GM12801 (cell line): ENCODE results near the gene TRPT1.

Experiments
- CTCF ChIP-seq: IDR thresholded peaks from one replicate; pipeline ENCODE4 v1.5.1; 2011; ENCODE audit warnings: control low read depth; ENCODE audit not compliant: insufficient read length; ENCODE audit errors: extremely low read depth

The TRPT1 gene

GRCh38 chr11:64261556-64262080 is 35.6 kb upstream of the TRPT1 start:
- no peak for TF ChIP-seq CTCF

- no peak for TF ChIP-seq CTCF
These were observed 34.2 kb upstream of the TRPT1 start for GRCh38 chr11:64260147-64260708.

GRCh38 chr11:64259533-64260067 is 33.6 kb upstream of the TRPT1 start:
- TF ChIP-seq CTCF = no peak

GRCh38 chr11:64258946-64259532 is 33.1 kb upstream of the TRPT1 start:
- TF ChIP-seq CTCF = no peak

- TF ChIP-seq CTCF = no peak
These were observed 32.4 kb upstream of the TRPT1 start for GRCh38 chr11:64258356-64258755.

- no peak for TF ChIP-seq CTCF
These were observed 30.3 kb upstream of the TRPT1 start for GRCh38 chr11:64256300-64256699.

GRCh38 chr11:64255135-64256128 is 29.4 kb upstream of the TRPT1 start:
- TF ChIP-seq CTCF = no peak
